Measurements from ENCODE around the gene ABR. TPM values are rescaled to one million over a fixed set of nuclear protein-coding genes. Genes with fewer than 3 reads are reported as not detected.

The ABR gene
- total and polyA plus RNA-seq, 8 donors = 59.0 to 187 (median 80.5) TPM

DNA sequence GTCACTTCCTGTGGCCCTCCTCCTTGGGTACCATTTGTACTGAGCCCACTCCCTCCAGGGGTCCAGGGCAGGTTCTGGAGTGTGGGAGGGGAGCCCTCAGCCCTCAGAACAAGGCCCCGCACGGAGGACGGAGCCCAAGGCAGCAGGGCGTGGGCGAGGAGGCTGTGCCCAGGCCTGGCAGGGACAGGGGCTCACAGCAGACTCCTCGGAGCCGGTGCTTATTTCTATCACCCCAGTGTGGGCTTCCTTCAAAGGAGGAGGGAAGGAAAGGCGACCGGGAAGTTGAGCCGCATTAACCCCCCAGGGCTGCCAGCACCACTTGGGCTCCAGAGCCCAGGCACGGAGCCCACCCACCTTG, 54.0 kb downstream of the ABR start:
- peaks cover 0 to 11% of the 10 kb centered on the region in 2 donors for H3K36me3 ChIP-seq
- ATAC-seq = no peak

DNA sequence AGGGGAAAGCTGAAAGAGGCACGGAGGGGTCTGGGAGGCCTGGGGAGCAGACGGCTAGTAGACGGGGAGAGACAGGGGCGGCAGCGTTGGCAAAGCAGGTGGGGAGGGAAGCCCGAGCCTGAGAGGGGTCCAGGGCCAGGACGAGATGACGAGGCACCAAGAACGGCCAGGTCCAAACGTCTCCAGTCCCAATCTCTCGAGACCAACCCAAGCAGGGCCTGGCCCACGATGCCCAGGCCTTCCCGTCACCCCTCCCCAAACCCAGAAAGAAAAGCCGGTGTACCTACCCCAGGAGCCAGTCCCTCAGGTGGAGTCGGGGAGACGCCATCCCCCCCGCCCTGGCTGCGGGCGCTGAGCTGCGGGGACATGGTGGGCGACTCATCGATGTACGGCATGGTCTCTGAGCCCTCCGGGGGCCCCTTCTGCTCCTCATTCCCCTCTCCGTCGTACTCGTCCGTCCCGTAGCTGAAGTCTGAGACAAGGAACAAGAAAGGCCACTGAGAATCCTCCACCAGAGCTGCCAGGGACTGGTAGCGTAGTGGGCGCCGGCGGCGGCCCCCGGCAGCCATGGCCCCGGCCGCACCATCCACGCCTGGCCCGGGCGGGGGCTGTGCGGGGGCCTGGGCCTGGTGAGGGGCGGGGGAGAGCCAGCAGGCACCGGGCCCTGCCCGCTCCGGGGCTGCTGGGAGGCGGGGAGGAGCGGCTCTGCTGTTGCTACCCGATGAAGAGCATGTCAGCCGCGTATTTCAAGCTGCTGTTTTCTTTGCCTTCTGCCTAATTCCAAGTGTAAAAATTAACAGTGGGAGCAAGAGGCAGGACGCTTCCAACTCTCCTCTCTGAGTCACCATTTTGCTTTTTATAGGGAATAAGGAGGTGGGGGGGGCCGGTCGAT, 54.6 kb downstream of the ABR start:
- TF ChIP-seq, protein P1, sequence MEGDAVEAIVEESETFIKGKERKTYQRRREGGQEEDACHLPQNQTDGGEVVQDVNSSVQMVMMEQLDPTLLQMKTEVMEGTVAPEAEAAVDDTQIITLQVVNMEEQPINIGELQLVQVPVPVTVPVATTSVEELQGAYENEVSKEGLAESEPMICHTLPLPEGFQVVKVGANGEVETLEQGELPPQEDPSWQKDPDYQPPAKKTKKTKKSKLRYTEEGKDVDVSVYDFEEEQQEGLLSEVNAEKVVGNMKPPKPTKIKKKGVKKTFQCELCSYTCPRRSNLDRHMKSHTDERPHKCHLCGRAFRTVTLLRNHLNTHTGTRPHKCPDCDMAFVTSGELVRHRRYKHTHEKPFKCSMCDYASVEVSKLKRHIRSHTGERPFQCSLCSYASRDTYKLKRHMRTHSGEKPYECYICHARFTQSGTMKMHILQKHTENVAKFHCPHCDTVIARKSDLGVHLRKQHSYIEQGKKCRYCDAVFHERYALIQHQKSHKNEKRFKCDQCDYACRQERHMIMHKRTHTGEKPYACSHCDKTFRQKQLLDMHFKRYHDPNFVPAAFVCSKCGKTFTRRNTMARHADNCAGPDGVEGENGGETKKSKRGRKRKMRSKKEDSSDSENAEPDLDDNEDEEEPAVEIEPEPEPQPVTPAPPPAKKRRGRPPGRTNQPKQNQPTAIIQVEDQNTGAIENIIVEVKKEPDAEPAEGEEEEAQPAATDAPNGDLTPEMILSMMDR (IDR thresholded peaks at IDR 0.05) = no peak
- ATAC-seq = no peak
- no peaks in the 10 kb centered on the region for H3K9me3 ChIP-seq
- H3K4me1 ChIP-seq = peaks cover 0 to 25% of the 10 kb centered on the region in 2 donors
- intact Hi-C loops (cut with DNase I) = loop anchor here in 1 of 2 donors (5.0 kb wide), 1 partner anchor 62 kb away; no protein-coding TSS in a partner anchor
- peak in 1 of 4 donors; percentile 63 for DNase-seq
- peaks cover 0 to 11% of the 10 kb centered on the region in 2 donors for H3K36me3 ChIP-seq
- no peak overlapping the region for H3K4me3 ChIP-seq
- no peaks in the 10 kb centered on the region for H3K27me3 ChIP-seq
- no peak overlapping the region for H3K27ac ChIP-seq

More for the DNA sequence above, 54.0 kb downstream of the ABR start:
- Histone ChIP-seq H3K4me3 (no peak overlapping the region), H3K27me3 (no peaks in the 10 kb centered on the region), H3K4me1 (peaks cover 0 to 25% of the 10 kb centered on the region in 2 donors), H3K9me3 (no peaks in the 10 kb centered on the region), H3K27ac (no peak overlapping the region)
- TF ChIP-seq, protein P1 (IDR thresholded peaks at IDR 0.05) = no peak
- intact Hi-C loops (cut with DNase I) = no loop called here
- peak in 1 of 4 donors; percentile 47 for DNase-seq

DNA sequence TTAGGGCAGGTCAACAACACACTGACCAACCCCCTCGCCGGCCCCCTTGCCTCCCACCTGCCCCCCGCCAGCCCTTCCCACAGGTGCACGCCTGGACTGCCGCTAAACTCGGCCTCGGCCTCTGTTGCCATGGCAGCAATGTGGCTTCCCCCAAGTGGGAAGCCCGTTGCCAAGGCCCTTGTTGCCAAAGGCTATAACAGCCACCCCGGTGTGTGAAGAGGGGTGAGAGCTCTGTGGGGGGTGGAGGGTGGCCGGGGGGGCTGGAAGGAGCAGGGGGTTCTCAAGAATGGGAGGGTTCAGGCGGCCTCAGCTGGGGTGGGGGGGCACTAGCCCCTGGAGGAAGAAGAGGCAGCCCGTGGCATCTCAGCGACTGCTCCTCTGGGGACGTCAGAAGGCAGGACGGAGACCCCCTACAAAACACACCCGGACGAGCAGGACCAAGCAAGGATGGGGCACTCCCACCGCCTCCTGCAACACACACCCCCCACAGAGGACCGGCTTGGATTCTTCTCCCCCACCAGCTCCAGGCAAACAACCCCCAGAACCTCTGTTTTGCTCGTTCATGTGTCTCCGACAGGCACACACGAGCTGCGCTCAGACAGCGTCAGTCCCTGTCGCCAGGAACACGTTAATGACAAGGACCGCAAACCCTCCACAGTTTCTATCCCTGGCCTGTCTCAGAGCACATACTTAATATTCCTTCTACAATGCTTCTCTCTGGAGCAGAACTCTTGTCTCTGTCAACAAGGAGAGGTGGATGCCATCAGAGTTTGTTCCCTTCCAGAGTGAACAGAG, 55.7 kb downstream of the ABR start:
- no peak overlapping the region for H3K4me3 ChIP-seq
- DNase-seq (peak in 1 of 4 donors; percentile 44), ATAC-seq (no peak)
- no peaks in the 10 kb centered on the region for H3K27me3 ChIP-seq
- peaks cover 0 to 25% of the 10 kb centered on the region in 2 donors for H3K4me1 ChIP-seq
- intact Hi-C loops (cut with DNase I) = loop anchor here in 1 of 2 donors (5.0 kb wide), 1 partner anchor 63 kb away; no protein-coding TSS in a partner anchor
- H3K36me3 ChIP-seq = peaks cover 0 to 11% of the 10 kb centered on the region in 2 donors
- H3K27ac ChIP-seq = no peak overlapping the region
- H3K9me3 ChIP-seq = no peaks in the 10 kb centered on the region
- TF ChIP-seq, protein P1 (IDR thresholded peaks at IDR 0.05) = no peak

- ATAC-seq = no peak
Observed at GRCh38 chr17:1123393-1123831, 56.4 kb downstream of the ABR start.

More at GRCh38 chr17:1123393-1123831, 56.4 kb downstream of the ABR start:
- no peaks in the 10 kb centered on the region for H3K9me3 ChIP-seq
- no peak for DNase-seq
- peaks cover 0 to 25% of the 10 kb centered on the region in 2 donors for H3K4me1 ChIP-seq
- no peak overlapping the region for H3K4me3 ChIP-seq
- intact Hi-C loops (cut with DNase I) = loop anchor here in 1 of 2 donors (5.0 kb wide), 1 partner anchor 64 kb away; no protein-coding TSS in a partner anchor
- H3K27me3 ChIP-seq = no peaks in the 10 kb centered on the region
- peaks cover 0 to 11% of the 10 kb centered on the region in 2 donors for H3K36me3 ChIP-seq
- TF ChIP-seq, protein P1 (IDR thresholded peaks at IDR 0.05) = no peak
- H3K27ac ChIP-seq = peak overlapping the region in 1 of 2 donors; percentile 37
